Endodermal cell (in vitro differentiated cells): ENCODE measurements around the gene GSTA4. TPM values are rescaled to one million over a fixed set of nuclear protein-coding genes. Genes with fewer than 3 reads are reported as not detected.

Source experiments
- DNase-seq: peaks from one replicate; pipeline ENCODE4 v3.0.0-alpha.2; 2017
- H3K27ac ChIP-seq: 2 replicates; pipeline ENCODE4 v1.5.1; 2013; ENCODE audit warnings: mild to moderate bottlenecking, low read depth, low read length, moderate library complexity
- H3K27me3 ChIP-seq: 2 replicates; pipeline ENCODE4 v1.6.1; 2013; ENCODE audit warnings: mild to moderate bottlenecking, low read length, moderate library complexity; ENCODE audit not compliant: insufficient read depth, control insufficient read depth, poor library complexity, severe bottlenecking
- H3K36me3 ChIP-seq: 2 replicates; pipeline ENCODE4 v1.7.0; 2013; ENCODE audit warnings: mild to moderate bottlenecking, low read length, moderate library complexity; ENCODE audit not compliant: control insufficient read depth, insufficient read depth
- H3K4me1 ChIP-seq: one replicate; pipeline ENCODE4 v1.7.0; 2013; ENCODE audit warnings: low read length; ENCODE audit not compliant: control insufficient read depth, insufficient read depth
- H3K4me3 ChIP-seq: 2 replicates; pipeline ENCODE4 v1.5.1; 2013; ENCODE audit warnings: mild to moderate bottlenecking, low read length, moderate library complexity
- H3K9ac ChIP-seq: 2 replicates; pipeline ENCODE4 v1.6.1; 2013; ENCODE audit warnings: mild to moderate bottlenecking, low read length, moderate library complexity; ENCODE audit not compliant: poor library complexity, severe bottlenecking; ENCODE audit errors: extremely low read depth
- H3K9me3 ChIP-seq: 2 replicates; pipeline ENCODE4 v1.6.1; 2013; ENCODE audit warnings: mild to moderate bottlenecking, low read length, moderate library complexity; ENCODE audit not compliant: control insufficient read depth
- H3K27ac Mint-ChIP-seq: 2 replicates; pipeline ENCODE4 v1.8.0; 2020; ENCODE audit warnings: mixed read lengths
- H3K27me3 Mint-ChIP-seq: 2 replicates; pipeline ENCODE4 v1.8.0; 2021; ENCODE audit warnings: mild to moderate bottlenecking, mixed read lengths; ENCODE audit not compliant: insufficient read depth
- H3K36me3 Mint-ChIP-seq: 2 replicates; pipeline ENCODE4 v1.8.0; 2020; ENCODE audit warnings: low read depth, mixed read lengths
- H3K4me1 Mint-ChIP-seq: 2 replicates; pipeline ENCODE4 v1.8.0; 2020; ENCODE audit warnings: mixed read lengths
- H3K4me3 Mint-ChIP-seq: 2 replicates; pipeline ENCODE4 v1.8.0; 2020; ENCODE audit warnings: mild to moderate bottlenecking, moderate library complexity, mixed read lengths
- H3K9me3 Mint-ChIP-seq: 2 replicates; pipeline ENCODE4 v1.8.0; 2020; ENCODE audit warnings: mild to moderate bottlenecking, mixed read lengths
- CTCF ChIP-seq: fragments of 200-600 bp; sonication (generic); conservative IDR thresholded peaks from 2 replicates; pipeline ENCODE4 v1.5.0; 2021; ENCODE audit warnings: antibody characterized with exemption, mild to moderate bottlenecking
- WGBS, 2 experiments: methylation state at CpG; one replicate each; pipeline versions ENCODE4 v1.1.5 to v1.1.7; 2013; ENCODE audit warnings: missing lambda C conversion rate in 2 of 2, mixed read lengths in 1 of 2; ENCODE audit not compliant: insufficient coverage in 1 of 2, insufficient read length in 1 of 2; 5-methylcytosine and 5-hydroxymethylcytosine counted together
- total RNA-seq, 2 donors: library from RNA; stranded (reverse); fragmentation: NEBNext Ultra II Directional in 1 of 2; extraction: Animal tissue kit (Norgen Biotek cat#: 25700) in 1 of 2; gene quantifications; 2 replicates in 1 of 2; 3 replicates in 1 of 2; pipeline ENCODE4 v1.2.1, GENCODE V29; 2021

GSTA4 gene
- total RNA-seq, 2 donors from 2014 or later: 22.0 to 36.1 TPM

- Histone ChIP-seq H3K4me1 (no peaks in the 10 kb centered on the region), H3K27me3 (no peaks in the 10 kb centered on the region), H3K9me3 (no peaks in the 10 kb centered on the region), H3K36me3 (peaks cover 16% of the 10 kb centered on the region), H3K27ac (no peak overlapping the region), H3K4me3 (no peak overlapping the region), H3K9ac (no peak overlapping the region)
- Mint-ChIP-seq H3K27ac (no peak overlapping the region), H3K27me3 (no peaks in the 10 kb centered on the region), H3K36me3 (peaks cover 21% of the 10 kb centered on the region), H3K4me1 (peaks cover 11% of the 10 kb centered on the region), H3K9me3 (no peaks in the 10 kb centered on the region), H3K4me3 (no peak overlapping the region)
- no peak for DNase-seq
- WGBS, 2 experiments: 92 to 100% methylated on average over 2 to 3 of the region's 3 CpGs
- no peak for TF ChIP-seq CTCF
These were observed 34.7 kb upstream of the GSTA4 start for GRCh38 chr6:53029761-53030160.

GRCh38 chr6:53029257-53029656 lies 34.2 kb upstream of the GSTA4 start:
- no peak overlapping the region for H3K4me3 Mint-ChIP-seq

GRCh38 chr6:53028467-53028866 lies 33.4 kb upstream of the GSTA4 start:
- Histone ChIP-seq H3K9me3 (no peaks in the 10 kb centered on the region), H3K4me1 (no peaks in the 10 kb centered on the region), H3K27ac (no peak overlapping the region), H3K27me3 (no peaks in the 10 kb centered on the region), H3K4me3 (no peak overlapping the region), H3K9ac (no peak overlapping the region), H3K36me3 (peaks cover 16% of the 10 kb centered on the region)
- Mint-ChIP-seq H3K4me1 (peaks cover 11% of the 10 kb centered on the region), H3K36me3 (peaks cover 16% of the 10 kb centered on the region), H3K9me3 (no peaks in the 10 kb centered on the region), H3K27ac (no peak overlapping the region), H3K4me3 (no peak overlapping the region), H3K27me3 (no peaks in the 10 kb centered on the region)
- WGBS, 2 experiments: 88% methylated on average over 1 of the region's 1 CpG
- TF ChIP-seq CTCF: no peak
- DNase-seq: no peak

More at GRCh38 chr6:53029257-53029656, 34.2 kb upstream of the GSTA4 start:
- H3K9me3 Mint-ChIP-seq: no peaks in the 10 kb centered on the region
- Histone ChIP-seq H3K4me3 (no peak overlapping the region), H3K27me3 (no peaks in the 10 kb centered on the region), H3K4me1 (no peaks in the 10 kb centered on the region), H3K36me3 (peaks cover 16% of the 10 kb centered on the region), H3K27ac (no peak overlapping the region), H3K9ac (no peak overlapping the region), H3K9me3 (no peaks in the 10 kb centered on the region)
- H3K27ac Mint-ChIP-seq: no peak overlapping the region
- H3K27me3 Mint-ChIP-seq: no peaks in the 10 kb centered on the region
- H3K36me3 Mint-ChIP-seq: peaks cover 18% of the 10 kb centered on the region
- no peak for TF ChIP-seq CTCF
- peaks cover 11% of the 10 kb centered on the region for H3K4me1 Mint-ChIP-seq
- DNase-seq: no peak
